Smooth muscle cell (in vitro differentiated cells): ENCODE results near the gene KCTD20. TPM values are rescaled to one million over a fixed set of nuclear protein-coding genes. Genes with fewer than 3 reads are reported as not detected.

Source experiments
- DNase-seq: peaks from one replicate; lab custom pipeline; 2025; ENCODE audit not compliant: unreplicated experiment; lab: John Stamatoyannopoulos, UW
- H2AFZ ChIP-seq: fragments of 200-600 bp; sonication (generic); 2 replicates; pipeline ENCODE4 v1.6.0; 2016; ENCODE audit warnings: antibody characterized with exemption, low read depth, mild to moderate bottlenecking
- H3F3A ChIP-seq: fragments of 200-600 bp; sonication (generic); 2 replicates; pipeline ENCODE4 v1.6.0; 2017; ENCODE audit warnings: antibody characterized with exemption, low read depth
- H3K27ac ChIP-seq: fragments of 200-600 bp; sonication (generic); 2 replicates; pipeline ENCODE4 v1.5.1; 2016; ENCODE audit warnings: low read depth, mild to moderate bottlenecking
- H3K27me3 ChIP-seq: fragments of 200-600 bp; sonication (generic); 2 replicates; pipeline ENCODE4 v1.6.1; 2016; ENCODE audit warnings: low read depth, mild to moderate bottlenecking
- H3K36me3 ChIP-seq: fragments of 200-600 bp; sonication (generic); 2 replicates; pipeline ENCODE4 v1.5.1; 2016; ENCODE audit warnings: low read depth
- H3K4me1 ChIP-seq: fragments of 200-600 bp; sonication (generic); 2 replicates; pipeline ENCODE4 v1.5.1; 2016; ENCODE audit warnings: low read depth
- H3K4me2 ChIP-seq: fragments of 200-600 bp; sonication (generic); 2 replicates; pipeline ENCODE4 v1.6.0; 2016; ENCODE audit warnings: mild to moderate bottlenecking
- H3K4me3 ChIP-seq: fragments of 200-600 bp; sonication (generic); 2 replicates; pipeline ENCODE4 v1.5.1; 2016; ENCODE audit warnings: mild to moderate bottlenecking
- H3K79me2 ChIP-seq: fragments of 200-600 bp; sonication (generic); 2 replicates; pipeline ENCODE4 v1.6.0; 2016; ENCODE audit warnings: low read depth, mild to moderate bottlenecking
- H3K9ac ChIP-seq: fragments of 200-600 bp; sonication (generic); 2 replicates; pipeline ENCODE4 v1.6.0; 2016; ENCODE audit warnings: low read depth
- H3K9me3 ChIP-seq: fragments of 200-600 bp; sonication (generic); replicated peaks from 2 replicates; pipeline ENCODE4 v1.5.1; 2016; ENCODE audit warnings: low read depth
- H4K20me1 ChIP-seq: fragments of 200-600 bp; sonication (generic); 2 replicates; pipeline ENCODE4 v1.6.0; 2016; ENCODE audit warnings: low read depth
- CTCF ChIP-seq: fragments of 200-600 bp; sonication (generic); IDR thresholded peaks from 2 replicates; pipeline ENCODE4 v1.5.1; 2017; ENCODE audit warnings: borderline replicate concordance, mild to moderate bottlenecking, antibody characterized with exemption; ENCODE audit not compliant: insufficient read depth, poor library complexity, severe bottlenecking
- WGBS: methylation state at CpG from one replicate; pipeline ENCODE4 v1.1.7; 2016; ENCODE audit warnings: low lambda C conversion rate; 5-methylcytosine and 5-hydroxymethylcytosine counted together
- polyA plus RNA-seq: library from polyadenylated mRNA; unstranded; fragments of >200 nt; fragmentation: Nextera tagmentation; extraction: Ambion mirVana; gene quantifications from 2 replicates; pipeline ENCODE4 v1.2.1, GENCODE V29; 2016
- total RNA-seq: library from RNA; depleted of rRNA; stranded (reverse); fragments of >200 nt; gene quantifications from 2 replicates; pipeline ENCODE4 v1.2.3, GENCODE V29; 2014

Gene KCTD20
- total and polyA plus RNA-seq, 2 experiments from 2014 or later: 31.3 to 54.9 TPM

GRCh38 chr6:36488221-36488620 lies 45.4 kb downstream of the KCTD20 start:
- Histone ChIP-seq H4K20me1 (peaks cover 19% of the 10 kb centered on the region), H3K4me2 (no peak overlapping the region), H2AFZ (no peak overlapping the region), H3K27me3 (no peaks in the 10 kb centered on the region), H3K9ac (no peak overlapping the region), H3K4me3 (no peak overlapping the region), H3K4me1 (peaks cover 7% of the 10 kb centered on the region), H3F3A (peaks cover 3% of the 10 kb centered on the region), H3K9me3 (no peaks in the 10 kb centered on the region), H3K36me3 (peaks cover 5% of the 10 kb centered on the region), H3K79me2 (no peaks in the 10 kb centered on the region), H3K27ac (no peak overlapping the region)
- TF ChIP-seq CTCF: no peak
- no peak for DNase-seq

- no peak for TF ChIP-seq CTCF
- Histone ChIP-seq H3K9ac (no peak overlapping the region), H3F3A (peaks cover 3% of the 10 kb centered on the region), H3K4me1 (peaks cover 19% of the 10 kb centered on the region), H3K27ac (no peak overlapping the region), H2AFZ (no peak overlapping the region), H4K20me1 (peaks cover 19% of the 10 kb centered on the region), H3K36me3 (peaks cover 5% of the 10 kb centered on the region), H3K9me3 (no peaks in the 10 kb centered on the region), H3K4me2 (no peak overlapping the region), H3K4me3 (no peak overlapping the region), H3K27me3 (no peaks in the 10 kb centered on the region), H3K79me2 (no peaks in the 10 kb centered on the region)
- 97% methylated on average over 4 of the region's 4 CpGs for WGBS
- DNase-seq: no peak
Measured at GRCh38 chr6:36489426-36489825, 46.6 kb downstream of the KCTD20 start.

- H3F3A ChIP-seq: peaks cover 3% of the 10 kb centered on the region
- H3K79me2 ChIP-seq: no peaks in the 10 kb centered on the region
- no peak overlapping the region for H2AFZ ChIP-seq
- no peaks in the 10 kb centered on the region for H3K9me3 ChIP-seq
- peaks cover 25% of the 10 kb centered on the region for H3K4me1 ChIP-seq
- WGBS: 94% methylated on average over 7 of the region's 7 CpGs
- H3K36me3 ChIP-seq: peaks cover 10% of the 10 kb centered on the region
- H4K20me1 ChIP-seq: peaks cover 19% of the 10 kb centered on the region
- no peak overlapping the region for H3K4me2 ChIP-seq
- H3K9ac ChIP-seq: no peak overlapping the region
- no peak for TF ChIP-seq CTCF
- H3K27ac ChIP-seq: no peak overlapping the region
- no peak for DNase-seq
- no peak overlapping the region for H3K4me3 ChIP-seq
- H3K27me3 ChIP-seq: no peaks in the 10 kb centered on the region
Measured at GRCh38 chr6:36491378-36491965, 48.7 kb downstream of the KCTD20 start.

GRCh38 chr6:36492092-36492491 lies 49.3 kb downstream of the KCTD20 start:
- WGBS: 96% methylated on average over 4 of the region's 4 CpGs
- peaks cover 25% of the 10 kb centered on the region for H3K4me1 ChIP-seq
- no peak for TF ChIP-seq CTCF
- no peak overlapping the region for H3K27ac ChIP-seq
- no peak overlapping the region for H2AFZ ChIP-seq
- no peaks in the 10 kb centered on the region for H3K9me3 ChIP-seq
- DNase-seq: no peak
- H3K36me3 ChIP-seq: peaks cover 13% of the 10 kb centered on the region
- H3K27me3 ChIP-seq: no peaks in the 10 kb centered on the region
- no peak overlapping the region for H3K9ac ChIP-seq
- H4K20me1 ChIP-seq: peaks cover 19% of the 10 kb centered on the region
- H3K79me2 ChIP-seq: no peaks in the 10 kb centered on the region
- no peak overlapping the region for H3K4me3 ChIP-seq
- H3K4me2 ChIP-seq: no peak overlapping the region
- H3F3A ChIP-seq: peaks cover 3% of the 10 kb centered on the region
